Stimulated activated CD4-positive, alpha-beta T cell treated with anti-CD3 and anti-CD28 coated beads, Interleukin-12 subunit alpha, Interleukin-12 subunit beta, amount 100 ng/mL, for 4 hours (primary cell): ENCODE results near the gene DDIT4.
"Not testable (repeated sequence)": the region's sequence is repeated elsewhere in the genome, so short reads cannot be mapped to it uniquely, and the experiment has no call there.

ENCODE experiments used
- DNase-seq: peaks from one replicate; pipeline ENCODE4 v3.0.0-alpha.2; 2020

Gene DDIT4

DNA sequence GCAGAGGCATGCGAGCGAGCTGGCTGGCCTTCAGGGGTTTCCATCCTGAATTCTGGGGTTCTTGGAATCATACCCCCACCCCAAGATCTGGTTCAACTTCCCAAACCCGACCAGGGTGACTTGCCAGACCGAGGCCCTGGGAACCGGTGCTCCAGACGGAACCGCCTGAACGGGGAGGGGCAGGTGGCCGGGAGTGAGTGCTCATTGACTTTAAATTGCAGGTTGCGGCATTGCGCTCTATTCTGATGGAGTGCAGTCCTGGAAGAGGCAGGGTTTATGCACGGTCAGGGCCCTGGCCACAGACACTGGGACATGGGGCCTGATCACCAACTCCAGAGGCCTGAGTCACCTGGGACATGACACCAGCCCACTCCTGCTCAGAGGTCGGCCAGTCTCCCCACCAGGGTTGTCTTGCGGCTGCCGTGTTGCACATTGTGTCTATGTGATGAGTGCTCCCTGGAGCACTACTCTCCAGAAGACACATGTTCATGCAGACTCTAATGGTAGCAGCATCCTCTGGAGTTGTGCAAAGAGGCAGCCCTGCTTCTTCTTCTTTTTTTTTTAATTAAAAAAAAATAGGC, 5.8 kb upstream of the DDIT4 start:
- no peak for DNase-seq

DNA sequence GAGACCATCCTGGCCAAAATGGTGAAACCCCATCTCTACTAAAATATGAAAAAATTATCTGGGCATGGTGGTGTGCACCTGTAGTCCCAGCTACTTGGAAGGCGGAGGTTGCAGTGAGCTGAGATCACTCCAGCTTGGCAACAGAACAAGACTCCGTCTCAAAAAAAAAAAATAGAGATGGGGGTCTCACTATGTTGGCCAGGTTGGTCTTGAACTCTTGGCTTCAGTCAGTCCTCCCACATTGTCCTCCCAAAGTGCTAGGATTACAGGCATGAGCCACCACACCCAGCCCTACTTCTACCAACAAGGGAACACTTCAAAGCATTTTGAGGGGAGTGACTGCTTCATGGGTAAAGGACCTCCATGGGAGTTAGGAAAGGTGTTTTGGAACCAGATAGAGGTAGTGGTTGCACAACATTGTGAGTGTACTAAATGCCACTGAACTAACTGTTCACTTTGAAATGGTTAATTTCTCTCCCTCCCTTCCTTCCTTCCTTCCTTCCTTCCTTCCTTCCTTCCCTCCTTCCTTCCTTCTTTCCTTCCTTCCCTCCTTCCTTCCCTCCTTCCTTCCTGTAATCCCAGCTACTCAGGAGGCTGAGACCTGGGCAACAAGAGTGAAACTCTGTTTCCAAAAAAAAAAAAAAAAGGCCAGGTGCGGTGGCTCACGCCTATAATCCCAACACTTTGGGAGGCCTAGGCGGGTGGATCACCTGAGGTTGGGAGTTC, 5.1 kb upstream of the DDIT4 start:
- not testable (repeated sequence) for DNase-seq

DNA sequence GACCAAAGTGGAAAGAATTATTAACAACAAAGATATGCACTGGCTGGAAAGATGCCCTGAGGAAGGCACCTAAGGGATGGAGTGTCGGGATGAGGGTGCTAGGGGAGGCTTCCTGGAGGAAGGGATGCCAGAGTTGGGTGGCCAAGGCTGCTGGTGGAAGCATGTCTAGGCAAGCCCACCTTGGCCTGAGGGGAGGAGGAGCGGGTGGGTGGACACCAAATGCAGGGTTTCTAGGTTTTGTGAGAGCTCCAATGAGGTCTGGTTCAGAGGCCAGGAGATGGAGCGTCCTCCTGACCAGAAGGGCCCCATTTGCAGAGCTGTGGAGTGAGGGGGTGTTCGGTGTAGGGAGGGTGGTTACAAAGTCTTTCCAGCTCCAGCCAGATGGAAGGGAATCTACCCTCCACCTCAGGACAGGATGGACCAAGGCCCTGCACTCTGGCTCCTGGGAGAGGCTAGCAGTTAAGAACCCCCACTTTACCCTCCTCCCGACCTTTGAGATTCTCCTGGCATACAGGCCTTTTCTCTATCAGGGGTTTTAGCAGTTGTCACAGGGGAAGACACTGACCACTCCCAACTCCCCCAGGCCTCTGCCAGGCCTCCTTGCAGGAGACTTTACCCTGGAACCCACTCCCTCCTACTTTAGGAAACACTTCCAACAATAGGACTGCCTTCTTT, 3.0 kb upstream of the DDIT4 start:
- DNase-seq: no peak

DNA sequence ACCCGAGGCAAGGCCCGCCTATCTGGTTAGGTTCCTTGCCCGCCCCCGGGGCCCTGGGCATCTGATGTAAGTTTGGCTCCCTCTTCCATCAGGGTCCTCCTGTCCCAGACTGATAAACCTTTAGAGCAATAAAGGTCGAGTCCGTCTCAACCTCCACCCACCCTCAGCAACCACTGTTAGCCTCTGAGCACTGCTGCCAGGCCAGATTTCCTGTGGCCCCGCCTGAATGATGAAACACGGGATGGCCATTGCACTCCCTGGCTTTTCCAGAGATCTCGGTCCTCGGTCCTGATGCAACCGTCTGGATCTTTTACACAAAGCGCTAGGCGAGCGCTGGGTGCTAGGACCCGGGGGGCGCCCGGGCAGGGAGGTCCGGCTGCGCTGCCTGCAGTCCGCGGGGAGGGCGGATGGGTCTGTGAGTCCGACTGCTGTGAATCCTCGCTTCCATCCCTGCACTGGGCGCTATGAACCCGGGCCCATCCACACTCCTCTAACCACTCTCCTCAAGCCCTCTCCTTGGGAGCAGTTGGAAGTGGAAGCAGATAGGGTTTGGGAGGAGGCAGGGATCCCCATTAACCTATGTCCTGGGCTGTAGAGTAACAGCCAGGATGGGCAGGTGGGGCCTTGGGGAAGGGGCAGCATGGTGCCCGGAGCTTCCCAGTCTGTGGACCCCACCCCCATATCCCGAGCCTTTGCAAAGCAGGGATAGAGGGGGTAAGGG, 875 bp upstream of the DDIT4 start:
- DNase-seq: no peak

DNA sequence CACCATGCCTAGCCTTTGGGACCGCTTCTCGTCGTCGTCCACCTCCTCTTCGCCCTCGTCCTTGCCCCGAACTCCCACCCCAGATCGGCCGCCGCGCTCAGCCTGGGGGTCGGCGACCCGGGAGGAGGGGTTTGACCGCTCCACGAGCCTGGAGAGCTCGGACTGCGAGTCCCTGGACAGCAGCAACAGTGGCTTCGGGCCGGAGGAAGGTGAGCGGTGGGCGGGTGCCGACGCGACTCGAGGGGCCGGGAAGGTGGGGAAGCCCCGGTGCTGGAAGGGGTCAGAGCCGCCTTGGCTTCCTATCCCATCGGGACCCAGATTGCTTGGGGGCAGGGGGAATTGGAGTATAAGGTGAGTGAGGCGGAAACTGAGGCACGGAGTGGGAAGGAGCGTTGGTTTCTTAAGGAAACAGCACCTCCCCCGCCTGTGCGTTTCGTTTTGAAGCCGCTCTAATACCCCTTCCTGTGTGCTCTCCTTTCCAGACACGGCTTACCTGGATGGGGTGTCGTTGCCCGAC, 547 bp downstream of the DDIT4 start:
- no peak for DNase-seq

DNA sequence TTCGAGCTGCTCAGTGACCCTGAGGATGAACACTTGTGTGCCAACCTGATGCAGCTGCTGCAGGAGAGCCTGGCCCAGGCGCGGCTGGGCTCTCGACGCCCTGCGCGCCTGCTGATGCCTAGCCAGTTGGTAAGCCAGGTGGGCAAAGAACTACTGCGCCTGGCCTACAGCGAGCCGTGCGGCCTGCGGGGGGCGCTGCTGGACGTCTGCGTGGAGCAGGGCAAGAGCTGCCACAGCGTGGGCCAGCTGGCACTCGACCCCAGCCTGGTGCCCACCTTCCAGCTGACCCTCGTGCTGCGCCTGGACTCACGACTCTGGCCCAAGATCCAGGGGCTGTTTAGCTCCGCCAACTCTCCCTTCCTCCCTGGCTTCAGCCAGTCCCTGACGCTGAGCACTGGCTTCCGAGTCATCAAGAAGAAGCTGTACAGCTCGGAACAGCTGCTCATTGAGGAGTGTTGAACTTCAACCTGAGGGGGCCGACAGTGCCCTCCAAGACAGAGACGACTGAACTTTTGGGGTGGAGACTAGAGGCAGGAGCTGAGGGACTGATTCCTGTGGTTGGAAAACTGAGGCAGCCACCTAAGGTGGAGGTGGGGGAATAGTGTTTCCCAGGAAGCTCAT, 1.1 kb downstream of the DDIT4 start:
- DNase-seq: peak; percentile 70

DNA sequence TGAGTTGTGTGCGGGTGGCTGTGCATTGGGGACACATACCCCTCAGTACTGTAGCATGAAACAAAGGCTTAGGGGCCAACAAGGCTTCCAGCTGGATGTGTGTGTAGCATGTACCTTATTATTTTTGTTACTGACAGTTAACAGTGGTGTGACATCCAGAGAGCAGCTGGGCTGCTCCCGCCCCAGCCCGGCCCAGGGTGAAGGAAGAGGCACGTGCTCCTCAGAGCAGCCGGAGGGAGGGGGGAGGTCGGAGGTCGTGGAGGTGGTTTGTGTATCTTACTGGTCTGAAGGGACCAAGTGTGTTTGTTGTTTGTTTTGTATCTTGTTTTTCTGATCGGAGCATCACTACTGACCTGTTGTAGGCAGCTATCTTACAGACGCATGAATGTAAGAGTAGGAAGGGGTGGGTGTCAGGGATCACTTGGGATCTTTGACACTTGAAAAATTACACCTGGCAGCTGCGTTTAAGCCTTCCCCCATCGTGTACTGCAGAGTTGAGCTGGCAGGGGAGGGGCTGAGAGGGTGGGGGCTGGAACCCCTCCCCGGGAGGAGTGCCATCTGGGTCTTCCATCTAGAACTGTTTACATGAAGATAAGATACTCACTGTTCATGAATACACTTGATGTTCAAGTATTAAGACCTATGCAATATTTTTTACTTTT, 1.8 kb downstream of the DDIT4 start:
- DNase-seq: no peak

DNA sequence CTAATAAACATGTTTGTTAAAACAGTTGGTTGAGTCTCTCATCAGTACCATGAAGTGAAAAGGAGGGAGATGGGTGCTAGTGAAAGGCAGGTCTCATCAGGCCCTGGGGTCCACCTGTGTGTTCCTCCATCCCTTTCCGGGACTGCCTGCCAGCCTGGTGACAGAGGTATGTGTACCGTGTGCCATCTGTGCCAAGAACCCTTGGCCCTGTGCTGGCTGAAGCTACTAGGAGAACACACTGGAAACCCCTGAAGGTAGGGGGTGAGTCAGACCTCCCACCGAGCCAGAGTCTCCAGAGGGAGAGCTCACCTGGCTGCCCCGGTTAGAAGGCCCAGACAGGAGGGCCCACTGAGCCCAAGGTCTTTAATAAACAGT, 2.3 kb downstream of the DDIT4 start:
- DNase-seq: no peak

DNA sequence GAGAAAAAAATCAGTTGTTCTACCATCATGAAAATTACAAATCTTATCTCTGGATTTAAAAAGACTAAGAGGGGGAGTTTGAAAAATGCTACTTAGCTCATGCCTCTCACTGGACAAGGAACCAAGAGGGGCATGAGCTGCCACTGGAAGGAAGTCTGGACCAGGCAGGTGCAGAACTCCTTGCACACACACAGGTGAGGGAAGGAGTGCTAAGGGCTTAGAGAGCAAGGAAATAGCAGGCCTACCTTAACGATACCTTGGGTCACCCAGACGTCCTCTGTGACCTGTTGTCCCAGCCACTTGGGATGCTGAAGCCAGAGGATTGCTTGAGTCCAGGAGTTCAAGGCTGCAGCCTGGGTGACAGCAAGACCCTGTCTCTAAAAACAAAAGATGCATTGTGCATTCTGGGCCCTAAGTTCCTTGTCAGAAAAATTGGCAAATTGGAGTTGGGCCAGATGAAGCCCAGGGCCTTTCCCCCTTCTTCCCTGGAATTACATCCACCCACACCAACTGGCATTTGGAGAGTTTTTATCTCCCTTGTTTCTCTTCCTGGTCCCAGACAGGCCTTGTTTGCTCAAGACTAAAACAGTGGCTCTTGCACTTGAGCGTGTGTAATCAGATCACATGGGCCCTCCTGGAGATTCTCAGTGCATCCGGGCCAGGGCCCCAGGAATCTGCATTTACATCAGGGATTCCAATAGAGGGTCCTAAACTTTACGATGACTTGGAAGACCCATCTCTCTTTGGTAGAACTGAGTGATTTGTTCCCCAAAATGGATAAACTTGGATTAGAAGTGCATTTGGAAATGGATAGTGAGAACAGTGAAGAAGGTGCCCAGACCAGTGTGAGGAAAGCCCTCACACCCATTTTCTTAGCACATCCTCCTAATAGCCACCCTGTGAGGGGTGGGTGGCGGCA, 3.0 kb downstream of the DDIT4 start:
- DNase-seq: no peak

DNA sequence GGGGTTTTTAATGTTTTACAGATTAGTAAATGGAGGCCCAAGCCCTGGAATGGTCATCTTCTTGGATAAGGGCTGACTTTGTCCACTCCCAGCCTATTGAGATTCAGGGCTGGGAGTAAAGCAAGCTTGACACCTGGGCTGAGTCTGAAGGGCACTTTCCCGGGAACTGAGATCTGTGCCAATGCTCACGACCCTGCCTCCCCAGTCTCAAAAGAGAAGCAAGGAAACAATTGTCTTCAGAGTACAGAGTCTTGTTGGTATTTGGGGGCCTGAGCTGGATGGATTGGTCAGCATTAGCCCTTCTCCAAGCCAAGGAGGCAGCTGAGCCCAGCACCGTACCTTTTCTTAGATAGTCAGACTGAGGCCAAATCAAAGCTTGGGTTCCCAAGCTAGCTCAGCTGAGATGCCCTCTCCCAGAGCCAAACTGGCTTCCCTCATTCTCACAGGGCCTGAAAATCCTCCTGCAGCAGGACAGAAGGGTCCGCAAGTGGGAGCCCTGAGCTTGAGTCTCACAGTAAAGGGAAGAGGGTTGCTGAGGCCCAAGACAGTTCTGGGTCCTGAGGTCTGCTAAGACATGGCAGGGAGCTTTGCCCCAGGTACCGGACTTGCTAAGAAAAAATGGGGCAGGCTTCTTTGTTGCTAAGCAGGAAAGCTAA, 3.7 kb downstream of the DDIT4 start:
- no peak for DNase-seq

DNA sequence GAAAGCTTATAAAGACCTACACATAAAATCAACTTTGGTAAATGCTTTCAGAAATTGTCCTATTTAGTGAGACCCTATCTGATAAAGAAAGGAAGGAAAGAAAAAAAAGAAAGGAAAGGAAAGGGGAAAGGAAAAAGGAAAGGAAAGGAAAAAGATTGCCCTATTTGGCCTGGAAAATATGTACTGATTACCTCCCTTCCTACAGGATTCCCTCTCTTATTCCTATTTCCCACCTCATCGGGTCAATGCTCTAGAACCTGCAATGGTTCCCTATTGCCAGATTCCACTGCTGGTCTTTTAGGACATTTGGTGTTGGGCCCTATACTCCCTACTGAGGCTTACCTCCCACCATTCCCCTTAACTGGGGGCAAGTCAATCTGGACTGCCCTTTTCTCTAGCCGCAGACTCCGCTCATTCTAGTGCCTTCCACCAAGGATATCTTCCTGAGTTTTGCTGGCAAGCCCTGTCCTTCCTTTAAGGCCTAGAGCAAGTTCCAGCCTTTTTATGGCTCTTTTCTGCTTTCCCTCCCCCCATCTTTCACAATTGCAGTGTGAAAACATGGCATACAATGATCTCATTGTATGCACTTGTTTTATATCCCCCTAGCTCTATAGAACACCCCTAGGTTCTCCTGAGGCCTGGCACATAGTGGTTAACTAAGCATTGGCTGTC, 4.4 kb downstream of the DDIT4 start:
- no peak for DNase-seq

DNA sequence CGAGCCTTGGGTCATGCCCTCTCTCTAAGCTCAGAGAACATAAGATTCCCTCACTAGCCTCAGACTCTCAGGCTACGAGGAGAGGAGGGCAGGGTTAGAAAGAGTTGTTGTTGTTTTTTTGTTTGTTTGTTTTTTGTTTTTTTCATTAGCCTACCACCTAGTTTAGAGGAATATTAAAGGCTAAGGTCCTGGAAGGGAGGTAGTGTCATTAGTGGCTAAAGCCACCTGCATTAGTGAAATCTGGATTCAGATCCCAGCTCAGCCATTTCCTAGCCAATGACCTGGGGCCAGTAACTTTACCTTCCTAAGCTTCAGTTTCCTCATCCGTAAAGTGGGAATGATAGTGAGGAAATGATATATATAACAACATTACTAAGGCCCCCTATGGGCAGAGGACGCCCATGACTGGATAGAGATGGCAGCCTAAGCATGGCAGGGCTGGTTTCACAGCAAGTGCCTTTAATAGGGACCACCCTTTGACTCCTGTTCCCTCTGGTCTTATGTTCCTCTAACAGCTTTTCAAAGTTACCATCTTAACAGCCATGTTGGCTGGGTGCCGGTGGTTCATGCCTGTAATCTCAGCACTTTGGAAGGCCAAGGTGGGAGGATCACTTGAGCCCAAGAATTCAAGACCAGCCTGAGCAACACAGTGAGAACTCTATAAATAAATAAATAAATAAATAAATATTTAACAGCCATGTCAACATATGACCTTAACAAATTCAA, 5.1 kb downstream of the DDIT4 start:
- no peak for DNase-seq

DNA sequence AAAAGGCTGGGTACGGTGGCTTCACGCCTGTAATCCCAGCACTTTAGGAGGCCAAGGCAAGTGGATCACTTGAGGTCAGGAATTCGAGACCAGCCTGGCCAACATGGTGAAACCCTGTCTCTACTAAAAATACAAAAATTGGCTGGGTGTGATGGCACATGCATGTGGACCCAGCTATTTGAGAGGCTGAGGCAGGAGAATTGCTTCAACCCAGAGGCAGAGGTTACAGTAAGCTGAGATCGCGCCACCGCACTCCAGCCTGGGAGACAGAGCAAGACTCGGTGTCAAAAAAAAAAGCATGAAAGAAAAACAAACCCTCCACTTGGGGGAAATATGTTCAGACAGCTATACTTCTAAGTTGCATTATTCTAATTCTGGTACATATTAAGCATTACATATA, 5.9 kb downstream of the DDIT4 start:
- DNase-seq: not testable (repeated sequence)

DNA sequence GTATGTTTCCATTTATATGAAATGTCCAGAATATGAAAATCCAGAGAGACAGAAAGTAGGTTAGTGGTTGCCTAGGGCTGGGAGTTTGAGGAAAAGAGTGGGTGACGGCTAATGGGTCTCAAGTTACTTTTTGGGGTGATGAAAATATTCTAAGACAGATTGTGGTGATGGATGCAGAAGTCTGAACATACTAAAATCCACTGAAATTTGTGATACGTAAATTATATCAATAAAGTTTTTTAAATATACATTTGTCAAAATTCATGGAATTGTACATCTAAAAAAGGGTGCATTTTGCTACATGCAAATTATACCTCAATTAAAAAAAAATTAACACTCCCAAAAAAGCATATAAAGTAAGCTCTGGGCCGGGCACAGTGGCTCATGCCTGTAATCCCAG, 9.4 kb downstream of the DDIT4 start:
- no peak for DNase-seq

DNA sequence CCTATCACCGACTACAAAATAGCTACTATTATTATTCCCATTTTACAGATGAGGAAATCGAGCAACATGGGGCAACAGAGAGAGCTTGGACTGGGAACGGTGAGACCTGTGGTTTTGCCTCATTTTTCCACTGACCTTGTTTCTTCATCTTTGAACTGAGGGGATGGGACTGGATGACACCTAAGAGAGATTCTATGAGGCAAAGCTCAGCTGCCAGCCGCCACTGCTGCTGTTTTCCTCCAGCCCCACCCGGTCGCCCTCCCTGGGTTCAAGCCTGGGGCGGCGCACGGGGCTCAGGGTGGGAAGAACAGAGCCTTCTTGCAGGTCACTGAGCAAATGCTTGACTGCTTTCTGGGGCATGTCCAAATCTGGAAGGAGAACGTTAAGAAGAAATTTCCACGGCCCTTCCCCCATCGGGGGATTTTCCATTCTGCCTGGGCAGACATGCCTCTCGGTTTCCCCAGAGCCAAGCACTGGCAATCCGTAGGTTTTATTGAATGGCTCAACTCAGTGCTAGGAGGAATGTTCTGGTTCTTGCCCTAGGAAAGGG, 12.3 kb downstream of the DDIT4 start:
- DNase-seq: no peak

DNA sequence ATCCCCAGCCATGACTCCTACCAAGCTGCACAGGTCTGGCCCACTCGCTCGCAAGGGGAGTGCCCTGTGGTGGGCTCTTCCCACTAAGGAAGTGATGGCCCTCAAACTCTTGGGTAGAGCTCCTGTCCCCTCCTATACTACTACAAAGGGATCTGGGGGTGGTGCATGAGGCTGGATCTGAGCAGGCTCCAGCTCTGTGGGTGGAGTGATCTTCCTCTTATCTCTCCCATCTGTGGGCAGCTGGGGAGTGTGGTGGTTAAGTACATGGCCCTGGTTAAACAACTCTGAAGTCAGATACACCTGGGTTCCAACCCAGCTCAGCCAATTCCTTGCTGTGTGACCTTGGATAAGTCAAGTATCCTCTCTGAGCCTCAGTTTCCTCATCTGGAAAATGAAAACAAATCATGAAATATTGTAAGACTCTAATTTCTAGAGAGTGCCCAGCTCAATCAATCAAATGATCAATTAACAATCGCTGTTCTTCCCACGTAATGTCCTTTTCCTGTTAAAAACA, 17.4 kb downstream of the DDIT4 start:
- DNase-seq: no peak

DNA sequence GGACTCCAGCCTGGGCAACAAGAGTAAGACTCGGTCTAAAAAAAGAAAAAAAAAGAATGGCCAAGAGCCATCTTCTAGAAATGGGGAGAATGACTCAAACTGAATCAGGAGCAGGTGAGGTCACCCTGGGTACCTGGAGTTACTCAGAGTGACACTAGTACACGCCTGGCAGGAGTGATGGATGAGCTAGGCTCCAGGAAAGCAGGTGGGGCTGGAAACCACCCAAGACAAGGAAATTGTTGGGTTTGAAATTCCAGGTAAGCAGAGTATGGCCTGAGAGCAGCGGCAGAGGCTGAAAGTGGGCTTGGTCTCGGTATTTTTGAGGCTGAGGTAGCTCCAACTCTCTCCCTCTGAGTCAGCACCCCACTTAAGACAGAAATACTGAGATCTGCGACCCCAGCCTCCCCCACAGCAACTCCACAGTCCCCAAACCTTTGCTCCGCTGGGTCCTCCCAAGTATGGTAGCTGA, 18.5 kb downstream of the DDIT4 start:
- DNase-seq: no peak

DNA sequence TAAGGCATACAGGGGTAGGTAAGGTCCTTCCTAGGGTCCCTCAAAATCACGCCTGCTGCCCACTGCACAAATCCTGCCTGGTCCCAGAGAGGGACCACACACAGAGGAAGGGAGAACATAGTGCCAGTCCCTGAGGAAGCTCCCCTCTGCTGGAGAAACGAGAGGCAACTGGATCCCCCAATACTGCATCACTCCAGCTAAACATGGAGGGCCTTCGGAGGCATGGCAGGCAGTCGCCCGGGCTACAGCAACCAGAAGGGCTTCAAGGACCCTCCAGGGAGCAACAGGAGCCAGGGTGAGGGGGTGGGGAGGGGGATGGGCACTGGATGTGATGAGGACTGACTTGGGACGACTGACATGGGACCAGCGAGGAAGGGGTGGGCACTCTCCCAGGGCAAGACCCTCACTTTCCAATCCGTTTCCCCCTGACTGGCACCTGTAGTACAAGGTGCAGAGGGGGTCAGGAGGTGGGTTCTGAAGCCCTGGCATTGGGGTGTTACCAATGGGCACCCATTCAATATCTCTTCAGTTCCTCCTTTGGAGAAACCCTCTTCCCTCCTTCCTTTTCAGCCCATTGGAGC, 21.7 kb downstream of the DDIT4 start:
- no peak for DNase-seq
